Thoracic aorta (tissue), 2 donors: ENCODE measurements around the gene LAMB4. TPM values are rescaled to one million over a fixed set of nuclear protein-coding genes. Genes with fewer than 3 reads are reported as not detected.
A peak's percentile ranks its signal among the peaks of the same experiment; 100 is the strongest.

Experiments used
- ATAC-seq: fragments of 150-250 bp; one replicate; pipeline ENCODE4 v1.8.0; 2017; ENCODE audit warnings: low read depth; ENCODE audit not compliant: insufficient number of reproducible peaks, low FRiP score
- DNase-seq: peaks from one replicate; pipeline ENCODE4 v3.0.0-alpha.2; 2020; ENCODE audit warnings: low spot score
- H3K27ac ChIP-seq, 2 donors: fragments of 200-600 bp; sonication (generic); 1 replicate in 1 of 2; 2 replicates in 1 of 2; pipeline ENCODE4 v1.5.1; 2016; ENCODE audit warnings: mild to moderate bottlenecking in 2 of 2, moderate library complexity in 2 of 2
- H3K27me3 ChIP-seq: fragments of 200-600 bp; sonication (generic); replicated peaks from 2 replicates; pipeline ENCODE4 v1.6.0; 2016; ENCODE audit warnings: mild to moderate bottlenecking; ENCODE audit not compliant: insufficient read depth
- H3K36me3 ChIP-seq: fragments of 200-600 bp; sonication (generic); one replicate; pipeline ENCODE4 v1.5.1; 2016
- H3K4me1 ChIP-seq, 2 donors: fragments of 200-600 bp; sonication (generic); 1 replicate in 1 of 2; 2 replicates in 1 of 2; pipeline versions ENCODE4 v1.5.1 to v1.6.0; 2016; ENCODE audit warnings: low read depth in 2 of 2, mild to moderate bottlenecking in 1 of 2; ENCODE audit not compliant: control insufficient read depth in 1 of 2
- H3K4me3 ChIP-seq: fragments of 200-600 bp; sonication (generic); 2 replicates; pipeline ENCODE4 v1.5.1; 2016; ENCODE audit warnings: mild to moderate bottlenecking
- H3K9me3 ChIP-seq: fragments of 200-600 bp; sonication (generic); 2 replicates; pipeline ENCODE4 v1.5.1; 2016
- total RNA-seq, 2 donors: library from RNA; depleted of rRNA; stranded (reverse); fragments of >200 nt; gene quantifications; one replicate each; pipeline versions ENCODE4 v1.1.0 to v1.2.3, GENCODE V29; 2016
- TF ChIP-seq, protein P1 (sequence below): fragments of 200-600 bp; sonication (generic); IDR thresholded peaks from one replicate; pipeline ENCODE4 v1.5.1; 2019; ENCODE audit warnings: antibody characterized with exemption

LAMB4 gene
- total RNA-seq, 2 donors from 2014 or later: 0.14 TPM; not detected in 1

DNA sequence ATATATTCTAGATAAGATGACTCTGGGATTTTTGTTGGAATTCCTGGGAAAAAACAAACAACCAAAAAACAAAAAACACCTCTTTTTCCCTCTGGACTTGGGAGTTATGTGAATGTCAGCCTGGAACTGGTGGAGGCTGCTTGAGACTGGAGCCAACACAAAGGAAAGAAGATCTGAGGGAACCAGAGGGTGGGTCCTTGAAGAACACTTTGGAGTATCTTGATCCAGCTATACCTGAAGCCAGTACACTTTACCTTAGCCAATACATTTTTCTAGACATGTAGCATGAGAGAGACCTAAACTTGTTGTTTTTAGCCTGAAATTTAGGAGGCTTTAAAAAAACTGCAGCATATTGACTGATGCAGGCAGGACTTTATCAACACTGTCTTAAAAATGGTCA is 121.3 kb downstream of the LAMB4 start:
- Histone ChIP-seq H3K36me3 (no peaks in the 10 kb centered on the region), H3K9me3 (no peaks in the 10 kb centered on the region), H3K27ac (no peak overlapping the region), H3K4me3 (no peak overlapping the region), H3K27me3 (no peaks in the 10 kb centered on the region), H3K4me1 (peaks cover 0 to 11% of the 10 kb centered on the region in 2 donors)
- ATAC-seq (no peak), DNase-seq (no peak)
- TF ChIP-seq, protein P1, sequence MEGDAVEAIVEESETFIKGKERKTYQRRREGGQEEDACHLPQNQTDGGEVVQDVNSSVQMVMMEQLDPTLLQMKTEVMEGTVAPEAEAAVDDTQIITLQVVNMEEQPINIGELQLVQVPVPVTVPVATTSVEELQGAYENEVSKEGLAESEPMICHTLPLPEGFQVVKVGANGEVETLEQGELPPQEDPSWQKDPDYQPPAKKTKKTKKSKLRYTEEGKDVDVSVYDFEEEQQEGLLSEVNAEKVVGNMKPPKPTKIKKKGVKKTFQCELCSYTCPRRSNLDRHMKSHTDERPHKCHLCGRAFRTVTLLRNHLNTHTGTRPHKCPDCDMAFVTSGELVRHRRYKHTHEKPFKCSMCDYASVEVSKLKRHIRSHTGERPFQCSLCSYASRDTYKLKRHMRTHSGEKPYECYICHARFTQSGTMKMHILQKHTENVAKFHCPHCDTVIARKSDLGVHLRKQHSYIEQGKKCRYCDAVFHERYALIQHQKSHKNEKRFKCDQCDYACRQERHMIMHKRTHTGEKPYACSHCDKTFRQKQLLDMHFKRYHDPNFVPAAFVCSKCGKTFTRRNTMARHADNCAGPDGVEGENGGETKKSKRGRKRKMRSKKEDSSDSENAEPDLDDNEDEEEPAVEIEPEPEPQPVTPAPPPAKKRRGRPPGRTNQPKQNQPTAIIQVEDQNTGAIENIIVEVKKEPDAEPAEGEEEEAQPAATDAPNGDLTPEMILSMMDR: no peak

DNA sequence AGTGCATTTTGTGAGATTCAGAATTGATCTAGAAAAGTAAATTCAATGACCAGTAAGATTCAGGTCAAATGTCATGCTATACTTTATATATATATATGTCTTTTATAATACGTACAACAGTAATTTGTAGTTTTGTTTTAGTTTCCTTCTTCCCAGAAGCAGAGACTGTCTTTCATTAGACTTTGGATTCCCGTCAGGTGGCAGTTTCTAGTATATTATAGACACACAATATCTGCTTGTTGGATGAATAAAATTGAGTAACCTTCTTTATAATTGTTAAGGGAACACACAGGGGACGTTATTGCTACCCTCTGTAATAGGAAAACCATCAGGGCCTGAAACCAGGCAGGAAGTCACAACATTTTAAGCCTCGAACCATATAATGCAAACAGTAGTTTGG is 121.9 kb downstream of the LAMB4 start:
- no peak for DNase-seq
- Histone ChIP-seq H3K4me1 (peaks cover 0 to 17% of the 10 kb centered on the region in 2 donors), H3K27me3 (no peaks in the 10 kb centered on the region), H3K27ac (no peak overlapping the region), H3K36me3 (no peaks in the 10 kb centered on the region), H3K9me3 (no peaks in the 10 kb centered on the region), H3K4me3 (no peak overlapping the region)
- TF ChIP-seq, protein P1: no peak
- no peak for ATAC-seq

DNA sequence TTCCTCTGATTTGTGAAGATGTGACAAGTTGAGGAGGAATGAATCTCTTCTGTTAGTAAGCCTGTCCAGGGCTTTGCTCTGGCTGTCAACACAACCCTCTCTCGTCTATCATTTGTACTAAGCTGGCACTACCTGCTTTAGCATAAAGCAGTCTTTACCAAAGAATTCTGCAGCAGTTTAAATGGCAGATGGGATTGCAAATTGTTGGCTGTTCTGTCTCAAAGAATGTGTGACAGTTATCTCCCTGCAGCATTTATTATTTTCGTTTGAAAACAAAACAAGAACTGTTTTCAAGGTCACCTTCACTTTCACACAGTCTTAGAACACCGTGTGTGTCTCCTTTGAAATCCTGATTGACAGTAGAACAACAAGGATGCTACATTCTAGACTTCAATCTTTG is 122.4 kb downstream of the LAMB4 start:
- no peaks in the 10 kb centered on the region for H3K9me3 ChIP-seq
- H3K4me3 ChIP-seq: no peak overlapping the region
- DNase-seq: no peak
- no peak for ATAC-seq
- H3K27ac ChIP-seq: no peak overlapping the region
- TF ChIP-seq, protein P1: no peak
- no peaks in the 10 kb centered on the region for H3K27me3 ChIP-seq
- no peaks in the 10 kb centered on the region for H3K36me3 ChIP-seq
- H3K4me1 ChIP-seq: peaks cover 0 to 18% of the 10 kb centered on the region in 2 donors

DNA sequence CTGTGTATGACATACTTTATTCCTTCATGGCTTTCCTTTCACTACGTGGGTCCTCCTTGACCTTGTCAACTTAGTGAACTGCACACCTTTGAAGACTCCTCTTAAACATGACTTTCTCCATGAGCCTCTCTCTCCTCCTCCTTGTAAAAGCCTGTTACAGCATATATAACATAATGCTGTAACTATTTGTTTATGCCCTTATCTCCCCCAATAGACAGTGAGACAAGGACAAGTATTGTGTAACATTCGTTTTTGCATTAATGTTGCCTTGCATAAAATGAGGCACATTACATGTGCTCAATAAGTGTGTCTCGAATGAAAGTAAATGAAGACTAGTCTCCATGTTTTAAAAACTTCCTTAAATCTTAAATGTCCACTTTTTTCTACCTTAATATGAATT is 122.9 kb downstream of the LAMB4 start:
- Histone ChIP-seq H3K36me3 (no peaks in the 10 kb centered on the region), H3K27me3 (no peaks in the 10 kb centered on the region), H3K27ac (no peak overlapping the region), H3K4me1 (peaks cover 0 to 18% of the 10 kb centered on the region in 2 donors), H3K9me3 (no peaks in the 10 kb centered on the region), H3K4me3 (no peak overlapping the region)
- TF ChIP-seq, protein P1: no peak
- no peak for DNase-seq
- no peak for ATAC-seq

DNA sequence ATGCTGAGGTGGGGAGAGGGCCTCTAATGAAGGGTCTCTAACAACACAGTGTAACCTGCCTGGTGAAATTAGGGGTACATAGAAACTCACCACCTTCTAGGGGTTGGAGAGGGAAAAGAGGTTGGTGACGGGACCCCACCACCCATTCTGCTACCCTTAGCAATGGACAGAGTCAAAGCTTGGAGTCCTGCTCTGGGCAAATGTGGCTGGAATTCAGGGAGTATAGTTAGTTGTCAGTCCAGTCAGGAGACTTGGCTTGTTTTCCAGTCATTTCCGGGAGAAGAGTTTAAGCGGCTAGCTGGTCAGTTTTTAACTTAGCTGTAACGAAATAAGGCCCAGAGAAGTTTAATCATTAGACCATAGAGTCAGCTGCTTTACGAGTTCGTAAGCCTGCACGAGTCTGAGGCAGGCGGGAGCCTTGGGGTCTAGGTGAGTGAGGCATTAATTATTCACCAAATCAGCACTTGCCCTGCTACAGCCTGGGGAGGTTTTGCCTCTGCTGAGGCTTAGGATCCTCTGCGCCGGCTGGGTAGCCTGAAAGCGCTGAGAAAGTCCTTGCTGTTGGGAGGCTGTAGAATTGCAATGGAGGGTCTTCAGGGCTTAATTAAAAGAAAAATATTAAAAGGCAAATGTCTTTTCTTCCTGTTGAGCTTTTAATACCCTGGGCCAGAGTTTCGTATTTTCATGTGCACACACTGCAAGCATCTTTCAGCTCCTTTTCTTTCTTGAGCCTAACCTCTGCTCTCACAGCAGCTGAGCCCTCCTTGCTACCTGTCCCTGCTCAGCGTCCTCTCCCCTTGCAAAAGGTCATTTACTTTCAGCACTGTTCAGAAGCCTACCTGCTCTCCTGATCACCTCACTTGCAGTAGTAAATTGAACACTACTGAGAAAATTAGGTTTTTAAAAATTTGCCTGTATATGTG is 125.7 kb downstream of the LAMB4 start:
- peak overlapping the region; percentile 21 for H3K4me3 ChIP-seq
- H3K9me3 ChIP-seq: no peaks in the 10 kb centered on the region
- ATAC-seq (no peak), DNase-seq (no peak)
- H3K27me3 ChIP-seq: no peaks in the 10 kb centered on the region
- no peaks in the 10 kb centered on the region for H3K36me3 ChIP-seq
- H3K27ac ChIP-seq: peak overlapping the region; percentile 39 to 53
- peaks cover 10 to 37% of the 10 kb centered on the region in 2 donors for H3K4me1 ChIP-seq
- TF ChIP-seq, protein P1: no peak
